Fibroblast of lung (primary cell): Measurements from ENCODE around the gene SOX21. TPM values are rescaled to one million over a fixed set of nuclear protein-coding genes. Genes with fewer than 3 reads are reported as not detected.

Experiments used
- DNase-seq, 2 donors: peaks; one replicate each; pipeline versions ENCODE4 v3.0.0 to v3.0.0-alpha.2; 2010; ENCODE audit warnings: low read depth in 2 of 2
- H2AFZ ChIP-seq: 2 replicates; pipeline ENCODE4 v1.5.1; 2012; ENCODE audit warnings: low read length, control low read depth, inconsistent platforms
- H3K27ac ChIP-seq: 2 replicates; pipeline ENCODE4 v1.5.1; 2011; ENCODE audit warnings: low read length, control low read depth; ENCODE audit not compliant: insufficient read depth
- H3K27me3 ChIP-seq: 2 replicates; pipeline ENCODE4 v1.5.1; 2011; ENCODE audit warnings: mild to moderate bottlenecking, low read length; ENCODE audit not compliant: control insufficient read depth, insufficient read depth
- H3K36me3 ChIP-seq: 2 replicates; pipeline ENCODE4 v1.5.1; 2011; ENCODE audit warnings: low read length; ENCODE audit not compliant: control insufficient read depth, insufficient read depth
- H3K4me1 ChIP-seq: 2 replicates; pipeline ENCODE4 v1.5.1; 2011; ENCODE audit warnings: low read length; ENCODE audit not compliant: control insufficient read depth, insufficient read depth; ENCODE audit errors: extremely low read depth
- H3K4me2 ChIP-seq: 2 replicates; pipeline ENCODE4 v1.5.1; 2011; ENCODE audit warnings: low read length, control low read depth; ENCODE audit not compliant: insufficient read depth; ENCODE audit errors: extremely low read depth
- H3K4me3 ChIP-seq, 4 experiments: fragments of 200-600 bp in 1 of 4; sonication (generic) in 1 of 4; replicated peaks in 1 of 4; 2 replicates each; pipeline ENCODE4 v1.5.1; 2011 to 2016; ENCODE audit warnings: low read length in 4 of 4, low read depth in 3 of 4, mild to moderate bottlenecking in 3 of 4, control low read depth in 2 of 4, inconsistent platforms in 1 of 4, mixed read lengths in 1 of 4; ENCODE audit not compliant: insufficient read depth in 1 of 4; ENCODE audit errors: control extremely low read depth in 1 of 4
- H3K79me2 ChIP-seq: 2 replicates; pipeline ENCODE4 v1.5.1; 2012; ENCODE audit warnings: mild to moderate bottlenecking, low read length, inconsistent platforms; ENCODE audit not compliant: control insufficient read depth, insufficient read depth
- H3K9ac ChIP-seq: 2 replicates; pipeline ENCODE4 v1.5.1; 2011; ENCODE audit warnings: mild to moderate bottlenecking, low read length, control low read depth; ENCODE audit not compliant: insufficient read depth
- H3K9me3 ChIP-seq: 2 replicates; pipeline ENCODE4 v1.5.1; 2012; ENCODE audit warnings: low read depth, low read length; ENCODE audit not compliant: control insufficient read depth, insufficient read depth
- H4K20me1 ChIP-seq: 2 replicates; pipeline ENCODE4 v1.5.1; 2011; ENCODE audit warnings: low read length; ENCODE audit not compliant: control insufficient read depth, insufficient read depth; ENCODE audit errors: extremely low read depth
- CTCF ChIP-seq, 2 donors: IDR thresholded peaks in 1 of 2; conservative IDR thresholded peaks in 1 of 2; 1 replicate in 1 of 2; 2 replicates in 1 of 2; pipeline ENCODE4 v1.5.1; 2011 to 2012; ENCODE audit warnings: low read length in 2 of 2, control low read depth in 1 of 2, inconsistent platforms in 1 of 2, low read depth in 1 of 2, mild to moderate bottlenecking in 1 of 2
- EZH2 ChIP-seq: IDR thresholded peaks from 2 replicates; pipeline ENCODE4 v1.5.1; 2012; ENCODE audit warnings: low read length, control low read depth, mild to moderate bottlenecking; ENCODE audit errors: missing control alignments
- polyA plus RNA-seq, 2 donors: library from polyadenylated mRNA; depleted of rRNA in 1 of 2; stranded (reverse) in 1 of 2; unstranded in 1 of 2; fragments of >200 nt; gene quantifications; 2 replicates each; pipeline ENCODE4 v1.2.1, GENCODE V29; 2011 to 2012; ENCODE audit warnings: missing spikeins in 1 of 2
- total RNA-seq: library from RNA; depleted of rRNA; stranded (reverse); fragments of >200 nt; gene quantifications from 2 replicates; pipeline ENCODE4 v1.2.1, GENCODE V29; 2014

Gene SOX21
- total and polyA plus RNA-seq, 2 donors (not counting 1 experiment from before 2014, with no cell fraction given), result not detected

GRCh38 chr13:94682229-94682628, 30.1 kb downstream of the SOX21 start:
- Histone ChIP-seq H3K27ac (no peak overlapping the region), H3K9ac (no peak overlapping the region), H3K4me2 (no peak overlapping the region), H3K9me3 (no peaks in the 10 kb centered on the region), H3K4me1 (no peaks in the 10 kb centered on the region), H4K20me1 (no peaks in the 10 kb centered on the region), H3K79me2 (no peaks in the 10 kb centered on the region), H3K4me3 (no peak overlapping the region), H3K27me3 (no peaks in the 10 kb centered on the region), H2AFZ (no peak overlapping the region), H3K36me3 (no peaks in the 10 kb centered on the region)
- no peak for DNase-seq
- TF ChIP-seq CTCF (conservative IDR thresholded peaks at IDR 0.05 in 1 of 2, IDR thresholded peaks at IDR 0.05 in 1 of 2; ENCODE audit: low read depth in 1 of 2, low read length in 2 of 2), result no peak
- no peak for TF ChIP-seq EZH2

- no peaks in the 10 kb centered on the region for H3K9me3 ChIP-seq
- H3K79me2 ChIP-seq, result no peaks in the 10 kb centered on the region
- H4K20me1 ChIP-seq, result no peaks in the 10 kb centered on the region
- H3K4me3 ChIP-seq, result no peak overlapping the region
- H3K4me2 ChIP-seq, result no peak overlapping the region
- H3K27me3 ChIP-seq, result peaks cover 6% of the 10 kb centered on the region
- no peak overlapping the region for H3K9ac ChIP-seq
- DNase-seq, result no peak
- no peaks in the 10 kb centered on the region for H3K36me3 ChIP-seq
- no peak overlapping the region for H2AFZ ChIP-seq
- TF ChIP-seq EZH2 (no peak), CTCF (conservative IDR thresholded peaks at IDR 0.05 in 1 of 2, IDR thresholded peaks at IDR 0.05 in 1 of 2; ENCODE audit: low read depth in 1 of 2, low read length in 2 of 2) (no peak)
- H3K4me1 ChIP-seq, result no peaks in the 10 kb centered on the region
- no peak overlapping the region for H3K27ac ChIP-seq
Observed at GRCh38 chr13:94679614-94680013, 32.7 kb downstream of the SOX21 start.

GRCh38 chr13:94678845-94679244, 33.5 kb downstream of the SOX21 start:
- H4K20me1 ChIP-seq, result no peaks in the 10 kb centered on the region
- H3K27ac ChIP-seq, result no peak overlapping the region
- no peak overlapping the region for H3K4me3 ChIP-seq
- no peak overlapping the region for H3K4me2 ChIP-seq
- H3K27me3 ChIP-seq, result peaks cover 6% of the 10 kb centered on the region
- no peak for TF ChIP-seq EZH2
- TF ChIP-seq CTCF (conservative IDR thresholded peaks at IDR 0.05 in 1 of 2, IDR thresholded peaks at IDR 0.05 in 1 of 2; ENCODE audit: low read depth in 1 of 2, low read length in 2 of 2), result no peak
- no peaks in the 10 kb centered on the region for H3K36me3 ChIP-seq
- no peaks in the 10 kb centered on the region for H3K79me2 ChIP-seq
- no peaks in the 10 kb centered on the region for H3K9me3 ChIP-seq
- no peak overlapping the region for H2AFZ ChIP-seq
- H3K4me1 ChIP-seq, result no peaks in the 10 kb centered on the region
- H3K9ac ChIP-seq, result no peak overlapping the region
- DNase-seq, result no peak
